WTC11 (cell line): ENCODE measurements around the gene IBSP.

ENCODE experiments used
- FOXK1 ChIP-seq: sonication (generic); formaldehyde crosslinking; IDR thresholded peaks from 2 replicates; pipeline ENCODE4 v1.8.0; 2022; ENCODE audit warnings: mild to moderate bottlenecking, moderate library complexity, missing genetic modification reagents
- NR2C2 ChIP-seq: sonication (generic); formaldehyde crosslinking; IDR thresholded peaks from 2 replicates; pipeline ENCODE4 v1.8.0; 2022; ENCODE audit warnings: mild to moderate bottlenecking, missing genetic modification reagents
- ZNF423 ChIP-seq: fragments of 250-450 bp; sonication (Bioruptor Pico); IDR thresholded peaks from 2 replicates; pipeline ENCODE4 v2.1.2; 2022; ENCODE audit warnings: mild to moderate bottlenecking, moderate library complexity
- TF ChIP-seq, protein P1 (sequence below): fragments of 200-600 bp; IDR thresholded peaks from 2 replicates; pipeline ENCODE4 v1.8.0; 2022; ENCODE audit warnings: antibody characterized with exemption
- TF ChIP-seq, protein P2 (sequence below): sonication (generic); formaldehyde crosslinking; IDR thresholded peaks from 2 replicates; pipeline ENCODE4 v1.8.0; 2022; ENCODE audit warnings: mild to moderate bottlenecking, missing genetic modification reagents
- TF ChIP-seq, protein P3 (sequence below): sonication (generic); formaldehyde crosslinking; IDR thresholded peaks from 2 replicates; pipeline ENCODE4 v1.8.1; 2022; ENCODE audit warnings: mild to moderate bottlenecking, missing genetic modification reagents, moderate library complexity, borderline replicate concordance

DNA sequence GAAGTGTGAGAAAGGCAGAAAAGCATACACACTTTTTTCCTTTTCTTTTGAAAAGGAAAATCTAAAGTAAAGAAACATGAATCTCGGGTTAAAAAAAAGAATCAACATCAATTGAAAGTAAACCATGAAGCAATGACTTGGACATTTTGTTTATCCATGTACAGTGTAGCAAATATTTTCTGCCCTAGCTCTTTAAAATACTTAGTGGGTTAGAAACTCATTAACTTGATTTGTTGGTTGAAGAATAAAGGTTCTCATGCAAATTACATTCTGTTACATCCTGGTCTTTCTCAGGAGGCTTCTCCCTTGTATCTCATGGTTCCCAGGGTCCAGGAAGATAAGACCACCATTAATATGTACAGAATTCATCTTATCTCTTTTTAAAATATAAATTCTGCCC lies 24.4 kb downstream of the IBSP start:
- no peak for TF ChIP-seq NR2C2 (CRISPR knock-in tag)
- TF ChIP-seq, protein P1, sequence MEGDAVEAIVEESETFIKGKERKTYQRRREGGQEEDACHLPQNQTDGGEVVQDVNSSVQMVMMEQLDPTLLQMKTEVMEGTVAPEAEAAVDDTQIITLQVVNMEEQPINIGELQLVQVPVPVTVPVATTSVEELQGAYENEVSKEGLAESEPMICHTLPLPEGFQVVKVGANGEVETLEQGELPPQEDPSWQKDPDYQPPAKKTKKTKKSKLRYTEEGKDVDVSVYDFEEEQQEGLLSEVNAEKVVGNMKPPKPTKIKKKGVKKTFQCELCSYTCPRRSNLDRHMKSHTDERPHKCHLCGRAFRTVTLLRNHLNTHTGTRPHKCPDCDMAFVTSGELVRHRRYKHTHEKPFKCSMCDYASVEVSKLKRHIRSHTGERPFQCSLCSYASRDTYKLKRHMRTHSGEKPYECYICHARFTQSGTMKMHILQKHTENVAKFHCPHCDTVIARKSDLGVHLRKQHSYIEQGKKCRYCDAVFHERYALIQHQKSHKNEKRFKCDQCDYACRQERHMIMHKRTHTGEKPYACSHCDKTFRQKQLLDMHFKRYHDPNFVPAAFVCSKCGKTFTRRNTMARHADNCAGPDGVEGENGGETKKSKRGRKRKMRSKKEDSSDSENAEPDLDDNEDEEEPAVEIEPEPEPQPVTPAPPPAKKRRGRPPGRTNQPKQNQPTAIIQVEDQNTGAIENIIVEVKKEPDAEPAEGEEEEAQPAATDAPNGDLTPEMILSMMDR = no peak
- TF ChIP-seq ZNF423 = no peak
- TF ChIP-seq, protein P2, sequence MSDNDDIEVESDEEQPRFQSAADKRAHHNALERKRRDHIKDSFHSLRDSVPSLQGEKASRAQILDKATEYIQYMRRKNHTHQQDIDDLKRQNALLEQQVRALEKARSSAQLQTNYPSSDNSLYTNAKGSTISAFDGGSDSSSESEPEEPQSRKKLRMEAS = no peak
- TF ChIP-seq, protein P3, sequence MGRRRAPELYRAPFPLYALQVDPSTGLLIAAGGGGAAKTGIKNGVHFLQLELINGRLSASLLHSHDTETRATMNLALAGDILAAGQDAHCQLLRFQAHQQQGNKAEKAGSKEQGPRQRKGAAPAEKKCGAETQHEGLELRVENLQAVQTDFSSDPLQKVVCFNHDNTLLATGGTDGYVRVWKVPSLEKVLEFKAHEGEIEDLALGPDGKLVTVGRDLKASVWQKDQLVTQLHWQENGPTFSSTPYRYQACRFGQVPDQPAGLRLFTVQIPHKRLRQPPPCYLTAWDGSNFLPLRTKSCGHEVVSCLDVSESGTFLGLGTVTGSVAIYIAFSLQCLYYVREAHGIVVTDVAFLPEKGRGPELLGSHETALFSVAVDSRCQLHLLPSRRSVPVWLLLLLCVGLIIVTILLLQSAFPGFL (CRISPR knock-in tag) = no peak
- no peak for TF ChIP-seq FOXK1 (CRISPR knock-in tag)
